Caco-2 (cell line): ENCODE results near the gene GART. TPM values are rescaled to one million over a fixed set of nuclear protein-coding genes. Genes with fewer than 3 reads are reported as not detected.
A peak's percentile ranks its signal among the peaks of the same experiment; 100 is the strongest.

Experiments
- BruUV-seq: library from RNA; stranded (reverse); fragments of 400-500 nt; replicated peaks from 2 replicates; lab custom pipeline; 2021; lab: Mats Ljungman, UMichigan
- CTCF ChIA-PET: fragments of 300-600 bp; sonication (Branson Sonifier 250); formaldehyde crosslinking; loops from one replicate; lab custom pipeline; 2022; ENCODE audit warnings: antibody characterized with exemption; lab: Charles Lee
- POLR2A ChIA-PET: fragments of 300-600 bp; sonication (Branson Sonifier 250); formaldehyde crosslinking; loops from one replicate; lab custom pipeline; 2022; ENCODE audit warnings: antibody characterized with exemption; lab: Charles Lee
- DNase-seq, 2 experiments: peaks; one replicate each; pipeline versions ENCODE4 v3.0.0 to v3.0.0-alpha.2; 2020 to 2022
- H3K27me3 ChIP-seq: replicated peaks from 2 replicates; pipeline ENCODE4 v1.6.0; 2011; ENCODE audit warnings: low read length; ENCODE audit not compliant: control insufficient read depth, insufficient read depth
- H3K36me3 ChIP-seq: 2 replicates; pipeline ENCODE4 v1.5.1; 2011; ENCODE audit warnings: low read length; ENCODE audit not compliant: control insufficient read depth, insufficient read depth
- H3K4me1 ChIP-seq: fragments of 250-450 bp; sonication (Bioruptor Pico); 2 replicates; pipeline ENCODE4 v1.5.1; 2020; ENCODE audit warnings: mild to moderate bottlenecking
- H3K4me3 ChIP-seq: 2 replicates; pipeline ENCODE4 v1.5.1; 2011; ENCODE audit warnings: low read depth, mild to moderate bottlenecking, control low read depth, low read length
- H3K9me3 ChIP-seq: fragments of 250-450 bp; sonication (Bioruptor Pico); 2 replicates; pipeline ENCODE4 v1.5.1; 2020; ENCODE audit warnings: mild to moderate bottlenecking, moderate library complexity
- H3K27ac Mint-ChIP-seq: one replicate; pipeline ENCODE4 v1.8.0; 2022; ENCODE audit warnings: mixed read lengths; ENCODE audit not compliant: unreplicated experiment
- H3K27me3 Mint-ChIP-seq: one replicate; pipeline ENCODE4 v1.8.0; 2022; ENCODE audit warnings: mixed read lengths; ENCODE audit not compliant: insufficient read depth, unreplicated experiment
- H3K36me3 Mint-ChIP-seq: one replicate; pipeline ENCODE4 v1.8.0; 2022; ENCODE audit warnings: mild to moderate bottlenecking, mixed read lengths; ENCODE audit not compliant: insufficient read depth, unreplicated experiment
- H3K4me1 Mint-ChIP-seq: one replicate; pipeline ENCODE4 v1.8.0; 2022; ENCODE audit warnings: low read depth, mixed read lengths; ENCODE audit not compliant: unreplicated experiment
- H3K4me3 Mint-ChIP-seq: one replicate; pipeline ENCODE4 v1.8.0; 2022; ENCODE audit warnings: mild to moderate bottlenecking, moderate library complexity, mixed read lengths; ENCODE audit not compliant: unreplicated experiment
- H3K9me3 Mint-ChIP-seq: one replicate; pipeline ENCODE4 v1.8.0; 2022; ENCODE audit warnings: mixed read lengths; ENCODE audit not compliant: unreplicated experiment
- CTCF ChIP-seq, 2 experiments: fragments of 200-600 bp in 1 of 2; IDR thresholded peaks; 1 replicate in 1 of 2; 2 replicates in 1 of 2; pipeline versions ENCODE4 v1.5.1 to v1.8.0; 2011 to 2022; ENCODE audit warnings: antibody characterized with exemption in 1 of 2, control low read depth in 1 of 2, inconsistent platforms in 1 of 2, low read depth in 1 of 2, low read length in 1 of 2, mild to moderate bottlenecking in 1 of 2, moderate library complexity in 1 of 2; ENCODE audit not compliant: insufficient read depth in 1 of 2, severe bottlenecking in 1 of 2, unreplicated experiment in 1 of 2
- intact Hi-C: fragments of 100-400 bp; cut with micrococcal nuclease; formaldehyde crosslinking; loops from one replicate; pipeline ENCODE4 v1.10.0; 2022; ENCODE audit not compliant: unreplicated experiment
- total RNA-seq: library from RNA; stranded (reverse); gene quantifications from 2 replicates; pipeline ENCODE4 v1.2.3, GENCODE V29; 2022

GART gene
- total RNA-seq, 1 experiment from 2014 or later = 134 TPM

- Histone ChIP-seq H3K4me3 (no peak overlapping the region), H3K27me3 (no peaks in the 10 kb centered on the region), H3K9me3 (no peaks in the 10 kb centered on the region), H3K4me1 (no peaks in the 10 kb centered on the region), H3K36me3 (no peaks in the 10 kb centered on the region)
- ChIA-PET POLR2A (no interaction called here), CTCF (no interaction called here)
- no peaks in the 10 kb centered on the region for H3K9me3 Mint-ChIP-seq
- no peaks in the 10 kb centered on the region for H3K27me3 Mint-ChIP-seq
- TF ChIP-seq CTCF (IDR thresholded peaks at IDR 0.05; ENCODE audit: insufficient read depth in 1 of 2, low read depth in 1 of 2, low read length in 1 of 2, severe bottlenecking in 1 of 2, unreplicated experiment in 1 of 2) = no peak
- BruUV-seq = TSS peak; percentile 19
- no peak overlapping the region for H3K4me3 Mint-ChIP-seq
- no peaks in the 10 kb centered on the region for H3K4me1 Mint-ChIP-seq
- intact Hi-C loops = no loop called here
- peaks cover 10% of the 10 kb centered on the region for H3K36me3 Mint-ChIP-seq
- DNase-seq = no peak
- no peak overlapping the region for H3K27ac Mint-ChIP-seq
Measured at GRCh38 chr21:33488936-33489335, 53.0 kb downstream of the GART start.

GRCh38 chr21:33487996-33488395 lies 53.9 kb downstream of the GART start:
- Mint-ChIP-seq H3K27me3 (no peaks in the 10 kb centered on the region), H3K27ac (no peak overlapping the region), H3K9me3 (no peaks in the 10 kb centered on the region), H3K4me1 (no peaks in the 10 kb centered on the region), H3K4me3 (no peak overlapping the region), H3K36me3 (peaks cover 10% of the 10 kb centered on the region)
- BruUV-seq = no TSS peak
- no peaks in the 10 kb centered on the region for H3K9me3 ChIP-seq
- H3K36me3 ChIP-seq = no peaks in the 10 kb centered on the region
- H3K4me1 ChIP-seq = no peaks in the 10 kb centered on the region
- no peaks in the 10 kb centered on the region for H3K27me3 ChIP-seq
- H3K4me3 ChIP-seq = no peak overlapping the region
- no peak for TF ChIP-seq CTCF (IDR thresholded peaks at IDR 0.05; ENCODE audit: insufficient read depth in 1 of 2, low read depth in 1 of 2, low read length in 1 of 2, severe bottlenecking in 1 of 2, unreplicated experiment in 1 of 2)
- POLR2A ChIA-PET = no interaction called here
- intact Hi-C loops = no loop called here
- DNase-seq = no peak
- CTCF ChIA-PET = no interaction called here

GRCh38 chr21:33481314-33481943 lies 60.5 kb downstream of the GART start:
- Histone ChIP-seq H3K4me1 (peaks cover 6% of the 10 kb centered on the region; the same call in 1 of the 2 replicates), H3K9me3 (no peaks in the 10 kb centered on the region), H3K36me3 (no peaks in the 10 kb centered on the region), H3K4me3 (no peak overlapping the region), H3K27me3 (no peaks in the 10 kb centered on the region)
- intact Hi-C loops = no loop called here
- Mint-ChIP-seq H3K27me3 (no peaks in the 10 kb centered on the region), H3K4me1 (peaks cover 4% of the 10 kb centered on the region), H3K36me3 (no peaks in the 10 kb centered on the region), H3K27ac (no peak overlapping the region), H3K9me3 (no peaks in the 10 kb centered on the region), H3K4me3 (peak overlapping the region; percentile 91)
- POLR2A ChIA-PET = interaction anchor here (2.5 to 3.5 kb wide), 2 partner anchors 10 to 107 kb away, joined by 17 to 43 read pairs; partner anchors contain the start of genes DNAJC28 and DONSON
- CTCF ChIA-PET = interaction anchor here (0.6 kb wide), 1 partner anchor 71 kb away, joined by 4 read pairs; no protein-coding TSS in a partner anchor
- no TSS peak for BruUV-seq
- no peak for TF ChIP-seq CTCF (IDR thresholded peaks at IDR 0.05; ENCODE audit: insufficient read depth in 1 of 2, low read depth in 1 of 2, low read length in 1 of 2, severe bottlenecking in 1 of 2, unreplicated experiment in 1 of 2)
- DNase-seq = no peak
